T-helper 2 cell treated with Interferon-gamma antibody and Interleukin-4, amounts not matched to agents 100 ng/mL and 5 ng/mL, for 36 hours (primary cell): ENCODE results near the gene SMPD1. TPM values are rescaled to one million over a fixed set of nuclear protein-coding genes. Genes with fewer than 3 reads are reported as not detected.

Experiments used
- intact Hi-C: fragments of 100-400 bp; cut with micrococcal nuclease; formaldehyde crosslinking; loops from one replicate; pipeline ENCODE4 v1.15.1; 2023
- total RNA-seq: library from RNA; stranded (reverse); gene quantifications from 2 replicates; pipeline ENCODE4 v1.2.3, GENCODE V29; 2022

Gene SMPD1
- total RNA-seq, result 41.1 and 46.5 TPM in 2 replicates

DNA sequence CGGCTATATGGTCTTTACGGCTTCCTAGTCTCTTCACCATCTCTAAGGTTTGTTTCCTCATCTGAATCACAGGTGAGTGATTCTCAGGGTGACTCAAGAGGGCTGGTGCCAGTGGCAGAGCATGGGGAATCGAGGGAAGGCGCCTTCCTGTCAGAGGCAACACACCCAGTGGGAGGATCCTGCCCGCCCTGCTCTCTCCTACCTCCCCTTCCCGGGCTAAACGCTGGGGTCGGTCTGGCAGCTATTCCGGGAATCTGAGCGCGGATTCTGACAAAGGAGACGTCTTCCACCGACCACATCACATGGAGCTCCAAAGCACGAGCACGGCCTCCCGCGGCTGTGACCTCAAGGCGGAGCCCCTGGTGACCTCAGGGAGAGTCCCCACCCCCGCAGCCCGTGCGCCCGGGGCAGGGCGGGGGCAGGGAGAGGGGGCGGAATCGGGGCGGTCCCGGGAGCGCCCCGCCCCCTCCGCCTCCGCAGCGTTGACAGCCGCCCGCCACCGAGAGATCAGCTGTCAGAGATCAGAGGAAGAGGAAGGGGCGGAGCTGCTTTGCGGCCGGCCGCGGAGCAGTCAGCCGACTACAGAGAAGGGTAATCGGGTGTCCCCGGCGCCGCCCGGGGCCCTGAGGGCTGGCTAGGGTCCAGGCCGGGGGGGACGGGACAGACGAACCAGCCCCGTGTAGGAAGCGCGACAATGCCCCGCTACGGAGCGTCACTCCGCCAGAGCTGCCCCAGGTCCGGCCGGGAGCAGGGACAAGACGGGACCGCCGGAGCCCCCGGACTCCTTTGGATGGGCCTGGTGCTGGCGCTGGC is at the start of gene SMPD1:
Gene SMPD1, plus strand, starts transcription at position 570 of the 813 bp plus-strand sequence. Its CDS starts 125 bp downstream, at position 695.
- intact Hi-C loops, result loop anchor here (1.0 to 2.0 kb wide), 11 partner anchors 11 to 357 kb away; partner anchors contain the start of genes APBB1, ARFIP2, FHIP1B and MRPL17

- intact Hi-C loops, result no loop called here
Observed at GRCh38 chr11:6345366-6345765, 44.9 kb upstream of the SMPD1 start.

- intact Hi-C loops, result loop anchor here (5.0 kb wide), 1 partner anchor 33 kb away; no protein-coding TSS in a partner anchor
Observed at GRCh38 chr11:6350043-6350442, 40.2 kb upstream of the SMPD1 start.

- intact Hi-C loops, result loop anchor here (5.0 kb wide), 1 partner anchor 33 kb away; no protein-coding TSS in a partner anchor
Observed at GRCh38 chr11:6350486-6350885, 39.8 kb upstream of the SMPD1 start.

DNA sequence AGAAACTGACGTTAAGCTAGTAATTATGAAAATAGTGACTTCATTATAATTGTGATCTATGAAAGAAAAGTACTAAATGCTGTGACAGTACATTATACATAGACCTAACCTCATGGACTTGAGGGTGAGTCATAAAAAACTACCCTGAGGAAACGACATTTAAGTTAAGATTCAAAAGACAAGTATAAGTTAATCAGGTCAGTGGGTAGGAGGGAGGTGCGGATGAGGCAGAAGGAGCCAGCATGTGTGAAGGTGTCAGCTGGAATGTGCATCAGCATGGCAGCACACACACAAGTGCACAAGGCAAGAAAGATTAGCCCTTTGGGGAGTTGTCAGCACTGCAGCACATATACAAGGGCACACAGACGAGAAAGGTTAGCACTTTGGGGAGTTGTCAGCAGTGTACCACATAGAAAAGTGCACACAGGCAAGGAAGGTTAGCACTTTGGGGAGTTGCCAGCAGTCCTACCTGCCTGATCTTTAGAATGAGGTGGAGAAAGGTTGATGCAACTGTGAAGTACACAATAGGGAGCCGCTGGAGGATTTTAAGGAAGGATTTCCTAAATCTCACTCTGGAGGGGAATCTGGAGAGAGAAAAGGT is 38.4 kb upstream of the SMPD1 start:
- intact Hi-C loops, result loop anchor here (2.0 to 5.0 kb wide), 4 partner anchors 35 to 543 kb away; partner anchors contain the start of gene OR52N2

- intact Hi-C loops, result loop anchor here (1.0 to 5.0 kb wide), 5 partner anchors 36 to 545 kb away; partner anchors contain the start of gene OR52N2
Observed at GRCh38 chr11:6353367-6353987, 36.8 kb upstream of the SMPD1 start.

- intact Hi-C loops, result loop anchor here (5.0 kb wide), 1 partner anchor 38 kb away; no protein-coding TSS in a partner anchor
Observed at GRCh38 chr11:6354651-6355485, 35.4 kb upstream of the SMPD1 start.

DNA sequence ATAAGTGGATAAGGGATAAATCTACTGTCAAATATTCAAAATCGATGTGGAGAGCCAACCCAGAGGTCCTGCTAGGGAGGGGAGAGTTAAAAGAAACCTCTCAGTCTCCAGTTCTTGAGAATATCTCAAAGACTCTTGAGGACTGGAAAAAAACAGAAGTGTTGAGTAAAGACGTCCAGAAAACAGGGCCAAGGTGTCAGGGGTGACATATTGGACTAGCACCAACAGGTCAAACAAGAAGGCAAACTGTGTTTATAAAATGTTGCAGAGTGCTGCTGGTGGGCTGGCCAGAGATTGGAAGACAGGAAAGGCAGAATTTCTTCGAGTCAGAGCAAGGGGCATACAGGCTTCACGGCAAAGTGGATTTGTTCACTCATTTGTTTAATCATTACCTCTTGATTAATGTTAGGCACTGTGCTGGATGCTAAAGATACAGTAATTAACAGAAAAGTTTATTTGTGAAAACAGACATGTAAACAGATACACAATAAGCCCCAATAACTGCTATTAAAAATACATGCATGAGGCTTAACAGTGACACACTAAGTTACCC is 33.7 kb upstream of the SMPD1 start:
- intact Hi-C loops, result no loop called here

- intact Hi-C loops, result no loop called here
Observed at GRCh38 chr11:6357222-6357621, 33.1 kb upstream of the SMPD1 start.

GRCh38 chr11:6360183-6360582 is 30.1 kb upstream of the SMPD1 start:
- intact Hi-C loops, result no loop called here

GRCh38 chr11:6362185-6362872 is 27.9 kb upstream of the SMPD1 start:
- intact Hi-C loops, result loop anchor here (2.0 kb wide), 1 partner anchor 340 kb away; no protein-coding TSS in a partner anchor

- intact Hi-C loops, result loop anchor here (2.0 kb wide), 1 partner anchor 340 kb away; no protein-coding TSS in a partner anchor
Observed at GRCh38 chr11:6362873-6363678, 27.2 kb upstream of the SMPD1 start.

DNA sequence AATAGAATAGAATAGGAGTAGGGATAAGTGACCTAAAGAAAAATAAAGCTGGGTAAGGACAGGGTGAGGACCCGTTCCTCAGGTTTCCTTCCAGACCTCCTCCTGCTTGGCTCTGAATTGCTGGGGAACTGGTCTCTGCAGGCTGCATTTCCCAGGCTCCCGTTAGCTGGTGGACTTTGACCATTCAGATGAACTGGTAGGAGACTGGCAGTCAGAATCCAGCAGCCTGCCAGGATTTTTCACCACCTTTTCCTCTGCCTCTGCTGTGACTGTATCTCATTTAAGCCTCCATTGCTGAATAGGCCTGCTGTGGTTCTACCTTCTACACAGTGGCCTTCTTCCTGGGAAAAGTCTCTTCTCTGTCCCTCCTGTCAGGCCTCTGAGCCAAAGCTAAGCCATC is 24.6 kb upstream of the SMPD1 start:
- intact Hi-C loops, result no loop called here

GRCh38 chr11:6371825-6372224 is 18.4 kb upstream of the SMPD1 start:
- intact Hi-C loops, result no loop called here

DNA sequence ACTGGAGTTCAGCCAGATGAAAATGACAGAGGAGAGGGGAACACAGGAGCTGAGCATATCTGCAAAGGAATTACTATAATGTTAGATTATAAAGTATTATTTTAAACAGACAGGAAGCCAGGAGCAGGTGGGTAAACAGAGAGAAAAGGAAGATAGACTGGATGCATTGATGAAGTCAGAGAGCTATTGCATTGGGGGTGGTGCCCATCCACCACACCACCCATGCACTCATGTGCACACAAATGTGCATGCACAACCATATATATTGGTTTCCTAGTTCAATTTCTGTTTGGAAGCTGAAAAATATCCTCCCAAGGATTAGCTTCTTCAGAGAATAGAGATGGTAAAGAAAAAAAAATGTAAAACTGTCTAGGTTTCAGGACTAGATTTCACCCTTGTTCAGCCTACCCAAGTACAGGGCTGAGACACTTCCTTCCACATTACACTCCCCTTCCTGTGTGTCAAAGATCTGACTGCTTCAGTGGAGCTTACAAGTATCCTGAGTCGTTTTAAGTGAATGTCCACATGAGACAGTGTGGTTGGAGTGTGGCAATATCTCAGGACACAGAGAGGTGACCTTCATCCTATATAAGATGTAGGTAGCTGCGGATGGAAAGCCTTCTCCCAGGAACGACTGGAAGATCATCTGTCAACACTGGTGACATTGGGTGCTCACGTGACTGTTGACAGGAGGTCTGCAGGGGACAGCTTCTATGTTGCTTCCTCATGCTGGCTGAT is 12.2 kb upstream of the SMPD1 start:
- intact Hi-C loops, result loop anchor here (2.0 to 5.0 kb wide), 3 partner anchors 34 to 305 kb away; partner anchors contain the start of genes ILK, MRPL17 and RRP8

DNA sequence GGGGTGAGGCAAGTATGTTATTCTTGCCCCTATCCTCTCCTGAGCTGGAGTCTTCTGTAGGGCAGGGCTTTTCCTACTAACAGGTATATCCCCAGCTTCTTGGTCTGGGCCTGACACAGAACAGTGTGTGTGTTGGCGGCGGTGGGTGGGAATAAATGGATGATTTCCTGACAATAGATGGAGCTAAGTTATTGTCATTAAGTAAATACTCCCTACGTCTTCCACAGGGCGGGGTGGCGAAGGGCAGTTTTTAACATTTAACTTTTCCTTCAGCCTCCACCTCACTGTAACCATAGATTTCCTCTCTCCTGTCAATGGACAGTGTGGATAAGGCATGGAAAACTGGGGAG is 11.7 kb upstream of the SMPD1 start:
- intact Hi-C loops, result loop anchor here (2.0 to 5.0 kb wide), 3 partner anchors 34 to 304 kb away; partner anchors contain the start of genes ILK, MRPL17 and RRP8

DNA sequence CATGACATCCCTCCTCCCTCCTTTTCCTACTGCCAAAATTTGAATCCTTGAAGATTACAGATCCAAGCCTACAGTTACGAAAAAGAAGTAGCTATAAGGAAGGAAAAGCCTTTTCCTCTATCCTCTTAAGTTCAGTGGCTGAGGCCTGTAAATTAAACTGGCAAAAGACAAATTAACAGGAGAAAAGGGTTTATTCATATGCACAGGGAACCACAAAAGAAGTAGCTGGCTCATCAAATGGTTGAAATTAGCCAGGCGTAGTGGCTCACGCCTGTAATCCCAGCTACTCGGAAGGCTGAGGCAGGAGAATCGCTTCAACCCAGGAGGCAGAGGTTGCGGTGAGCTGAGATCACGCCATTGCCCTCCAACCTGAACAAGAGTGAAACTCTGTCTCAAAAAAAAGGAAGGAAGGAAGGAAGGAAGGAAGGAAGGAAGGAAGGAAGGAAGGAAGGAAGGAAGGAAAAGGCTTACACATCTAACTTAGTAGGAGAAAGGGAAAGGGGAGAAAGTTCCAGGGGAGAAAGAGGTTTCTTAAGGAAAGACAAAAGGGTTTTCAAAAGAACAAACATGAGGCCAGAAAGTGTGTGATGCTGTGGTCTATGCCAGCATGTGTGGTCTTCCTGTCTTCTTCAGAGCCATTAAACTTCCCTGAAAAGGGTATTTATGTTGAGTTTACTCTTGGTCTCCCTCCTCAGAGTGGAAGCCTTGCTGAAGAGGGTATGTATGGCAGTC is 5.1 kb upstream of the SMPD1 start:
- intact Hi-C loops, result no loop called here
